Measurements from ENCODE around the gene CFTR.

Gene CFTR

GRCh38 chr7:117567781-117568180 lies 88.0 kb downstream of the CFTR start:
- no peak overlapping the region for H3K4me2 ChIP-seq (ENCODE audit: low read length)
- no peaks in the 10 kb centered on the region for H3K79me2 ChIP-seq (ENCODE audit: low read length)
- H3K4me3 ChIP-seq (ENCODE audit: low read length): no peak overlapping the region
- TF ChIP-seq EZH2phosphoT487 (IDR thresholded peaks at IDR 0.05; ENCODE audit: low read depth) (no peak), CTCF (IDR thresholded peaks at IDR 0.05; ENCODE audit: low read depth, low read length) (no peak)
- no peaks in the 10 kb centered on the region for H4K20me1 ChIP-seq (ENCODE audit: insufficient read depth, low read length)
- no peak overlapping the region for H3K27ac ChIP-seq (ENCODE audit: low read length)
- H3K9ac ChIP-seq (ENCODE audit: low read length): no peak overlapping the region
- no peaks in the 10 kb centered on the region for H3K27me3 ChIP-seq (ENCODE audit: low read depth, low read length)
- peaks cover 20% of the 10 kb centered on the region for H3K4me1 ChIP-seq (ENCODE audit: low read length)
- no peaks in the 10 kb centered on the region for H3K9me3 ChIP-seq (ENCODE audit: insufficient read depth, low read length)
- H3K36me3 ChIP-seq (replicated peaks; ENCODE audit: low read depth, low read length): no peaks in the 10 kb centered on the region
- no peak overlapping the region for H2AFZ ChIP-seq (ENCODE audit: low read depth, low read length)

GRCh38 chr7:117572856-117573620 lies 93.2 kb downstream of the CFTR start:
- Histone ChIP-seq H3K9ac (ENCODE audit: low read length) (no peak overlapping the region), H3K27ac (ENCODE audit: low read length) (no peak overlapping the region), H3K36me3 (replicated peaks; ENCODE audit: low read depth, low read length) (no peaks in the 10 kb centered on the region), H3K4me3 (ENCODE audit: low read length) (no peak overlapping the region), H3K9me3 (ENCODE audit: insufficient read depth, low read length) (no peaks in the 10 kb centered on the region), H2AFZ (ENCODE audit: low read depth, low read length) (no peak overlapping the region), H3K4me1 (ENCODE audit: low read length) (no peaks in the 10 kb centered on the region), H3K79me2 (ENCODE audit: low read length) (no peaks in the 10 kb centered on the region), H3K27me3 (ENCODE audit: low read depth, low read length) (no peaks in the 10 kb centered on the region), H4K20me1 (ENCODE audit: insufficient read depth, low read length) (no peaks in the 10 kb centered on the region), H3K4me2 (ENCODE audit: low read length) (no peak overlapping the region)
- TF ChIP-seq CTCF (IDR thresholded peaks at IDR 0.05; ENCODE audit: low read depth, low read length): no peak
- no peak for TF ChIP-seq EZH2phosphoT487 (IDR thresholded peaks at IDR 0.05; ENCODE audit: low read depth)

- Histone ChIP-seq H3K9me3 (ENCODE audit: insufficient read depth, low read length) (no peaks in the 10 kb centered on the region), H3K27ac (ENCODE audit: low read length) (no peak overlapping the region), H3K9ac (ENCODE audit: low read length) (no peak overlapping the region), H3K79me2 (ENCODE audit: low read length) (no peaks in the 10 kb centered on the region), H3K27me3 (ENCODE audit: low read depth, low read length) (no peaks in the 10 kb centered on the region), H3K4me1 (ENCODE audit: low read length) (no peaks in the 10 kb centered on the region), H3K36me3 (replicated peaks; ENCODE audit: low read depth, low read length) (no peaks in the 10 kb centered on the region), H3K4me2 (ENCODE audit: low read length) (no peak overlapping the region), H3K4me3 (ENCODE audit: low read length) (no peak overlapping the region), H4K20me1 (ENCODE audit: insufficient read depth, low read length) (no peaks in the 10 kb centered on the region), H2AFZ (ENCODE audit: low read depth, low read length) (no peak overlapping the region)
- no peak for TF ChIP-seq EZH2phosphoT487 (IDR thresholded peaks at IDR 0.05; ENCODE audit: low read depth)
Measured at GRCh38 chr7:117581424-117581823, 101.6 kb downstream of the CFTR start.

GRCh38 chr7:117582219-117582704 lies 102.4 kb downstream of the CFTR start:
- no peaks in the 10 kb centered on the region for H4K20me1 ChIP-seq (ENCODE audit: insufficient read depth, low read length)
- H3K4me3 ChIP-seq (ENCODE audit: low read length): no peak overlapping the region
- no peaks in the 10 kb centered on the region for H3K9me3 ChIP-seq (ENCODE audit: insufficient read depth, low read length)
- no peak overlapping the region for H3K9ac ChIP-seq (ENCODE audit: low read length)
- no peaks in the 10 kb centered on the region for H3K36me3 ChIP-seq (replicated peaks; ENCODE audit: low read depth, low read length)
- no peaks in the 10 kb centered on the region for H3K79me2 ChIP-seq (ENCODE audit: low read length)
- no peak overlapping the region for H2AFZ ChIP-seq (ENCODE audit: low read depth, low read length)
- H3K27ac ChIP-seq (ENCODE audit: low read length): no peak overlapping the region
- no peak overlapping the region for H3K4me2 ChIP-seq (ENCODE audit: low read length)
- TF ChIP-seq EZH2phosphoT487 (IDR thresholded peaks at IDR 0.05; ENCODE audit: low read depth): no peak
- no peak for TF ChIP-seq CTCF (IDR thresholded peaks at IDR 0.05; ENCODE audit: low read depth, low read length)
- H3K27me3 ChIP-seq (ENCODE audit: low read depth, low read length): no peaks in the 10 kb centered on the region
- no peaks in the 10 kb centered on the region for H3K4me1 ChIP-seq (ENCODE audit: low read length)

Measured in OCI-LY3 (cell line).